Measurements from ENCODE around the gene TIAL1. TPM values are rescaled to one million over a fixed set of nuclear protein-coding genes. Genes with fewer than 3 reads are reported as not detected.

TIAL1 gene
- polyA plus RNA-seq, 1 donor from 2014 or later = 13.6 TPM

Other genes starting within 250 kb of the TIAL1 start
- gene RGS10, start 54.2 kb downstream of the TIAL1 start, polyA plus RNA-seq = 42.7 TPM
- gene BAG3, start 54.4 kb upstream of the TIAL1 start, polyA plus RNA-seq = 3.9 TPM
- 12.0 TPM for gene INPP5F, start 129.1 kb upstream of the TIAL1 start, polyA plus RNA-seq